ENCODE results near the gene FOXL2.

GRCh38 chr3:138938877-138939560, 7.9 kb downstream of the FOXL2 start:
- TF ChIP-seq CTCF (IDR thresholded peaks at IDR 0.05) = no peak
- no peak for TF ChIP-seq POLR2A (IDR thresholded peaks at IDR 0.05)

Measured in thyroid gland (tissue), 4 donors.